Measurements from ENCODE around the gene CREB3. TPM values are rescaled to one million over a fixed set of nuclear protein-coding genes. Genes with fewer than 3 reads are reported as not detected.

The CREB3 gene
- total RNA-seq, 6 donors from 2014 or later: 27.2 to 61.3 (median 33.5) TPM

DNA sequence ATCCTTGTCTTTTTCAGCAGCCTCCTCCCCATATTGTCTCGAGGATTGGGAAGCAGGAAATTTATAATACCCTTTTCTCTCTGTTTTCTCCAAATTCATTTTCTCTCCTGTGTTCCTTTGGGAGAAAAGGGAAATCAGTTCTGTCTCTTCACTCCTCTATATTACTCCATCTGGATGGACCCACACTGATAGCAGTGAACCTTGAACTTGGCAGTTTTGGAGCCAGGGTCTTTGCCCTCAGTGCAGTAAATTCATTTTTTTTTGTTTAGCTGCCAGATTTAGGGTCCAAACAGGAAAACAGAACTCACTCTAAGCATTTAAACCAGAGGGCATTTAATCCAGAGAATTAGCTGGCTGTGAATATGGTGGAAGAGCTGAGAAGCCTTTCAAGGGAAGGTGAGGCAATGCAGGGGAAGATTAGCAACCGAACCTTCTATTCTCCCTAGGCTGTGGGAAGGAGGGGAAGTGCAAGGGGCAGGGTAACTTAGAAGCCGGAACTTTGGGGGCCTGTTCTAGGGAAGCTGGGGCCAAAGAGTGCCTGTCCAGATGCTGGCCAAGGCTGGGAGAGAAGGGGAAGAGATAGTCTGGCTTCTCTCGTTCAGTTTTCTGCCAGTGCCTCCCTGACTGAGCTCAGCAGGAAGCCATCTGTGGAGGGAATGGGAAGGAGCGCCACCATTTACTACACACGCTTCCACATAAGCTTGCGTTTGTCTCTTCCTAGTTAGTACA, 42.6 kb downstream of the CREB3 start:
- TF ChIP-seq, protein P1, sequence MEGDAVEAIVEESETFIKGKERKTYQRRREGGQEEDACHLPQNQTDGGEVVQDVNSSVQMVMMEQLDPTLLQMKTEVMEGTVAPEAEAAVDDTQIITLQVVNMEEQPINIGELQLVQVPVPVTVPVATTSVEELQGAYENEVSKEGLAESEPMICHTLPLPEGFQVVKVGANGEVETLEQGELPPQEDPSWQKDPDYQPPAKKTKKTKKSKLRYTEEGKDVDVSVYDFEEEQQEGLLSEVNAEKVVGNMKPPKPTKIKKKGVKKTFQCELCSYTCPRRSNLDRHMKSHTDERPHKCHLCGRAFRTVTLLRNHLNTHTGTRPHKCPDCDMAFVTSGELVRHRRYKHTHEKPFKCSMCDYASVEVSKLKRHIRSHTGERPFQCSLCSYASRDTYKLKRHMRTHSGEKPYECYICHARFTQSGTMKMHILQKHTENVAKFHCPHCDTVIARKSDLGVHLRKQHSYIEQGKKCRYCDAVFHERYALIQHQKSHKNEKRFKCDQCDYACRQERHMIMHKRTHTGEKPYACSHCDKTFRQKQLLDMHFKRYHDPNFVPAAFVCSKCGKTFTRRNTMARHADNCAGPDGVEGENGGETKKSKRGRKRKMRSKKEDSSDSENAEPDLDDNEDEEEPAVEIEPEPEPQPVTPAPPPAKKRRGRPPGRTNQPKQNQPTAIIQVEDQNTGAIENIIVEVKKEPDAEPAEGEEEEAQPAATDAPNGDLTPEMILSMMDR (IDR thresholded peaks at IDR 0.05): no peak
- TF ChIP-seq POLR2A (IDR thresholded peaks at IDR 0.05) (no peak), EP300 (IDR thresholded peaks at IDR 0.05) (no peak), POLR2AphosphoS5 (IDR thresholded peaks at IDR 0.05) (no peak)
- ATAC-seq (ENCODE audit: low FRiP score in 2 of 2): peak; percentile 64 to 81

GRCh38 chr9:35776018-35776417, 43.6 kb downstream of the CREB3 start:
- Histone ChIP-seq H3K27me3 (no peaks in the 10 kb centered on the region), H3K27ac (no peak overlapping the region), H3K9me3 (no peaks in the 10 kb centered on the region), H3K4me3 (no peak overlapping the region), H3K36me3 (no peaks in the 10 kb centered on the region), H3K4me1 (peaks cover 12 to 15% (median 13%) of the 10 kb centered on the region in 4 donors)
- DNase-seq (no peak), ATAC-seq (ENCODE audit: low FRiP score in 2 of 2) (no peak)
- 74 to 78% methylated on average over 4 of the region's 4 CpGs for WGBS, 2 donors
- TF ChIP-seq POLR2AphosphoS5 (IDR thresholded peaks at IDR 0.05): no peak
- TF ChIP-seq, protein P1 (IDR thresholded peaks at IDR 0.05): no peak
- TF ChIP-seq EP300 (IDR thresholded peaks at IDR 0.05): no peak
- no peak for TF ChIP-seq POLR2A (IDR thresholded peaks at IDR 0.05)

More for the DNA sequence above, 42.6 kb downstream of the CREB3 start:
- no peaks in the 10 kb centered on the region for H3K9me3 ChIP-seq
- 56 to 74% methylated on average over 7 of the region's 7 CpGs for WGBS, 2 donors
- no peaks in the 10 kb centered on the region for H3K27me3 ChIP-seq
- DNase-seq: no peak
- H3K4me3 ChIP-seq: no peak overlapping the region
- H3K27ac ChIP-seq: no peak overlapping the region
- H3K36me3 ChIP-seq: no peaks in the 10 kb centered on the region
- peaks cover 20 to 23% (median 21%) of the 10 kb centered on the region in 4 donors for H3K4me1 ChIP-seq

DNA sequence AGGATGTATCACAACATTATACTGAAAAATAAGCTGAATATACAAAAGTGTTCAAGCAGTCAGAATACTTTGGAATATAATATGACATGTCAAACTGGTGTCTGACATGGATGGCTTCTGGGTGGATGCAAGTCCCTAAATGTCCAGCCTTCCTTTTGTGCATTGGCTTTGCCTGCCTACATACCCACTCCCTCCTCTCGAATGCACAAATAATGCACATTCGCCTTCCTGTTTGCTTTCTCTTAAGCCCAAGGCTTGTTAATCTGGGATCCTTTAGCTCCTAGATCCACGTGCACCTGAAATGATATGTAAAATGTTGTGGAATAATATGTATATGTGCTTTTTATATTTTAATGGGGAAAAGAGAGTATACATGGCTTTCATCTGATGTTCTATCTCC, 46.0 kb downstream of the CREB3 start:
- ATAC-seq (ENCODE audit: low FRiP score in 2 of 2) (no peak), DNase-seq (no peak)
- H3K9me3 ChIP-seq: no peaks in the 10 kb centered on the region
- no peak for TF ChIP-seq EP300 (IDR thresholded peaks at IDR 0.05)
- TF ChIP-seq, protein P1 (IDR thresholded peaks at IDR 0.05): no peak
- TF ChIP-seq POLR2AphosphoS5 (IDR thresholded peaks at IDR 0.05): no peak
- TF ChIP-seq POLR2A (IDR thresholded peaks at IDR 0.05): no peak
- no peak overlapping the region for H3K27ac ChIP-seq
- H3K27me3 ChIP-seq: no peaks in the 10 kb centered on the region
- H3K36me3 ChIP-seq: no peaks in the 10 kb centered on the region
- H3K4me3 ChIP-seq: no peak overlapping the region
- 89 to 90% methylated on average over 3 of the region's 3 CpGs for WGBS, 2 donors
- H3K4me1 ChIP-seq: peaks cover 0 to 3% (median 0%) of the 10 kb centered on the region in 4 donors

- DNase-seq (no peak), ATAC-seq (ENCODE audit: low FRiP score in 2 of 2) (no peak)
- H3K27me3 ChIP-seq: no peaks in the 10 kb centered on the region
- H3K4me3 ChIP-seq: no peak overlapping the region
- no peak overlapping the region for H3K27ac ChIP-seq
- WGBS, 2 donors: 75 to 80% methylated on average over 1 to 2 of the region's 2 CpGs
- no peaks in the 10 kb centered on the region for H3K9me3 ChIP-seq
- no peaks in the 10 kb centered on the region for H3K4me1 ChIP-seq
- H3K36me3 ChIP-seq: peaks cover 0 to 5% (median 0%) of the 10 kb centered on the region in 4 donors
- TF ChIP-seq POLR2A (IDR thresholded peaks at IDR 0.05) (no peak), POLR2AphosphoS5 (IDR thresholded peaks at IDR 0.05) (no peak), EP300 (IDR thresholded peaks at IDR 0.05) (no peak)
- TF ChIP-seq, protein P1 (IDR thresholded peaks at IDR 0.05): no peak
Observed at GRCh38 chr9:35781066-35781465, 48.6 kb downstream of the CREB3 start.

- TF ChIP-seq POLR2AphosphoS5 (IDR thresholded peaks at IDR 0.05) (no peak), POLR2A (IDR thresholded peaks at IDR 0.05) (no peak), EP300 (IDR thresholded peaks at IDR 0.05) (no peak)
- no peak for DNase-seq
Observed at GRCh38 chr9:35783418-35783817, 51.0 kb downstream of the CREB3 start.

More at GRCh38 chr9:35783418-35783817, 51.0 kb downstream of the CREB3 start:
- H3K27ac ChIP-seq: no peak overlapping the region
- H3K9me3 ChIP-seq: no peaks in the 10 kb centered on the region
- no peaks in the 10 kb centered on the region for H3K27me3 ChIP-seq
- ATAC-seq (ENCODE audit: low FRiP score in 2 of 2): no peak
- H3K4me3 ChIP-seq: no peak overlapping the region
- no peaks in the 10 kb centered on the region for H3K4me1 ChIP-seq
- H3K36me3 ChIP-seq: peaks cover 0 to 5% (median 0%) of the 10 kb centered on the region in 4 donors

Small RNAs within 50 kb of the gene (small RNA-seq; reads per million reads assigned to genes)
- 0 to 0.55 (median 0) reads per million in 4 donors for gene MIR6853

Other genes with a start within 250 kb of the CREB3 start
- gene RUSC2, start 242.6 kb upstream of the CREB3 start, total RNA-seq: 10 to 100 TPM; 16.0 to 42.7 (median 28.0) TPM
- 10 to 100 TPM; 36.9 to 61.9 (median 43.6) TPM for gene TESK1, start 127.4 kb upstream of the CREB3 start, total RNA-seq
- 10 to 100 TPM in 2 of 6 donors, 1 to 10 TPM in 4; 2.5 to 44.0 (median 7.2) TPM for gene CD72, start 114.3 kb upstream of the CREB3 start, total RNA-seq
- 1 to 10 TPM in 5 of 6 donors, not detected in 1; 1.1 to 3.1 (median 1.8) TPM for gene SIT1, start 81.7 kb upstream of the CREB3 start, total RNA-seq
- gene RMRP, start 74.6 kb upstream of the CREB3 start, total RNA-seq: over 10,000 TPM in 2 of 6 donors, 1,000 to 10,000 TPM in 3, 100 to 1,000 TPM in 1; 886 to 22,003 (median 3,451) TPM
- gene CCDC107, start 74.4 kb upstream of the CREB3 start, total RNA-seq: 10 to 100 TPM; 17.8 to 49.4 (median 35.1) TPM
- 1 to 10 TPM in 2 of 6 donors, under 1 TPM in 3, not detected in 1; 0.30 to 1.1 (median 0.37) TPM for gene ARHGEF39, start 67.5 kb upstream of the CREB3 start, total RNA-seq
- under 1 TPM in 2 of 6 donors, not detected in 4; 0.14 to 0.24 TPM for gene CA9, start 58.7 kb upstream of the CREB3 start, total RNA-seq
- 100 to 1,000 TPM in 5 of 6 donors, 10 to 100 TPM in 1; 89.3 to 265 (median 214) TPM for gene TPM2, start 42.7 kb upstream of the CREB3 start, total RNA-seq
- 100 to 1,000 TPM; 237 to 557 (median 325) TPM for gene TLN1, start 471 bp upstream of the CREB3 start, total RNA-seq
- gene GBA2, start 16.6 kb downstream of the CREB3 start, total RNA-seq: 100 to 1,000 TPM in 1 of 6 donors, 10 to 100 TPM in 5; 60.4 to 189 (median 77.0) TPM
- 10 to 100 TPM; 20.1 to 34.4 (median 23.5) TPM for gene RGP1, start 16.6 kb downstream of the CREB3 start, total RNA-seq
- gene MSMP, start 21.6 kb downstream of the CREB3 start, total RNA-seq: 1 to 10 TPM in 2 of 6 donors, not detected in 4; 1.1 to 2.8 TPM
- gene NPR2, start 58.9 kb downstream of the CREB3 start, total RNA-seq: 10 to 100 TPM in 4 of 6 donors, 1 to 10 TPM in 2; 8.3 to 46.1 (median 13.1) TPM
- gene SPAG8, start 79.6 kb downstream of the CREB3 start, total RNA-seq: 10 to 100 TPM in 3 of 6 donors, 1 to 10 TPM in 3; 2.5 to 43.0 (median 13.3) TPM
- 10 to 100 TPM; 15.7 to 57.9 (median 42.2) TPM for gene HINT2, start 82.4 kb downstream of the CREB3 start, total RNA-seq
- gene FAM221B, start 96.1 kb downstream of the CREB3 start, total RNA-seq: under 1 TPM in 2 of 6 donors, not detected in 4; 0.10 to 0.15 TPM
- 10 to 100 TPM in 3 of 6 donors, 1 to 10 TPM in 3; 6.5 to 21.0 (median 10.0) TPM for gene TMEM8B, start 96.6 kb downstream of the CREB3 start, total RNA-seq
- gene OR13J1, start 137.7 kb downstream of the CREB3 start, total RNA-seq: not detected
- 10 to 100 TPM in 4 of 6 donors, 1 to 10 TPM in 2; 2.1 to 19.1 (median 10.6) TPM for gene HRCT1, start 173.5 kb downstream of the CREB3 start, total RNA-seq
- gene SPAAR, start 176.8 kb downstream of the CREB3 start, total RNA-seq: 10 to 100 TPM in 3 of 6 donors, 1 to 10 TPM in 3; 3.3 to 19.9 (median 8.5) TPM
- gene OR2S2, start 225.5 kb downstream of the CREB3 start, total RNA-seq: not detected

All from upper lobe of left lung (tissue), 6 donors.